HFFc6 (cell line): ENCODE results near the gene CDC25B. TPM values are rescaled to one million over a fixed set of nuclear protein-coding genes. Genes with fewer than 3 reads are reported as not detected.

Source experiments
- DNase-seq: peaks from one replicate; pipeline ENCODE4 v3.0.0-alpha.2; 2018
- H3K27ac Mint-ChIP-seq: 2 replicates; pipeline ENCODE4 v1.8.0; 2020; ENCODE audit warnings: mild to moderate bottlenecking, mixed read lengths
- H3K27me3 Mint-ChIP-seq: 2 replicates; pipeline ENCODE4 v1.8.0; 2021; ENCODE audit warnings: mild to moderate bottlenecking, moderate library complexity, mixed read lengths; ENCODE audit not compliant: insufficient read depth
- H3K36me3 Mint-ChIP-seq: 2 replicates; pipeline ENCODE4 v1.8.0; 2021; ENCODE audit warnings: low read depth, mixed read lengths
- H3K4me1 Mint-ChIP-seq: 2 replicates; pipeline ENCODE4 v1.8.0; 2020; ENCODE audit warnings: low read depth, mixed read lengths
- H3K4me3 Mint-ChIP-seq: 2 replicates; pipeline ENCODE4 v1.8.0; 2020; ENCODE audit warnings: mild to moderate bottlenecking, moderate library complexity, mixed read lengths
- H3K9me3 Mint-ChIP-seq: 2 replicates; pipeline ENCODE4 v1.8.0; 2020; ENCODE audit warnings: mild to moderate bottlenecking, mixed read lengths
- total RNA-seq, 6 experiments: library from RNA; stranded (reverse); fragmentation: NEBNext Ultra II Directional; extraction: Animal tissue kit (Norgen Biotek cat#: 25700); gene quantifications; 2 replicates in 1 of 6; 3 replicates in 5 of 6; pipeline ENCODE4 v1.2.3, GENCODE V29; 2021
- TF ChIP-seq, protein P1 (sequence below): fragments of 200-600 bp; sonication (generic); IDR thresholded peaks from 2 replicates; pipeline ENCODE4 v1.5.0; 2021; ENCODE audit warnings: antibody characterized with exemption, mild to moderate bottlenecking

Gene CDC25B
- total RNA-seq, 6 experiments from 2014 or later: 44.9 to 92.6 (median 84.5) TPM

DNA sequence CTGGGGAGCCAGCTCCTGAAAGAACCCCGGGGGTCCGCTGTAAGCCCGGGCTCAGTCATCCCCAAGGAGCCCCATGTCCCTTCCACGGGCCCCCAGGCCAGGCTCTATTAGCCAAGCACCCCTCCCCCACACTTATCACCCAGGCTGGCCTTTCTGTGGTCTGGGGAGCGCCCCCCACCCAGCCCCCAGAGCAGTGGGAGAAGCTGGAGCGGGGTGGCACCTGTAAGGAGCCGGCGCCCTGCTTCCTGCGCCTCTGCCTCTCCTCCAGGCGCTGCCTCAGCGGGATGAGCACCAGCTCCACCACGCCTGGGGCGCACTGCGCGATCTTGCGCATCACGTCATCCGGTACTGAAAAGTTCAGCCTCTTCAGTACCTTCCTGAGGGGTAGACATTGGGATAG, 17.1 kb upstream of the CDC25B start:
- Mint-ChIP-seq H3K27me3 (peaks cover 3% of the 10 kb centered on the region; the same call in 1 of the 2 replicates), H3K9me3 (no peaks in the 10 kb centered on the region), H3K4me1 (peaks cover 24% of the 10 kb centered on the region), H3K36me3 (no peaks in the 10 kb centered on the region), H3K27ac (no peak overlapping the region), H3K4me3 (no peak overlapping the region)
- no peak for DNase-seq
- TF ChIP-seq, protein P1, sequence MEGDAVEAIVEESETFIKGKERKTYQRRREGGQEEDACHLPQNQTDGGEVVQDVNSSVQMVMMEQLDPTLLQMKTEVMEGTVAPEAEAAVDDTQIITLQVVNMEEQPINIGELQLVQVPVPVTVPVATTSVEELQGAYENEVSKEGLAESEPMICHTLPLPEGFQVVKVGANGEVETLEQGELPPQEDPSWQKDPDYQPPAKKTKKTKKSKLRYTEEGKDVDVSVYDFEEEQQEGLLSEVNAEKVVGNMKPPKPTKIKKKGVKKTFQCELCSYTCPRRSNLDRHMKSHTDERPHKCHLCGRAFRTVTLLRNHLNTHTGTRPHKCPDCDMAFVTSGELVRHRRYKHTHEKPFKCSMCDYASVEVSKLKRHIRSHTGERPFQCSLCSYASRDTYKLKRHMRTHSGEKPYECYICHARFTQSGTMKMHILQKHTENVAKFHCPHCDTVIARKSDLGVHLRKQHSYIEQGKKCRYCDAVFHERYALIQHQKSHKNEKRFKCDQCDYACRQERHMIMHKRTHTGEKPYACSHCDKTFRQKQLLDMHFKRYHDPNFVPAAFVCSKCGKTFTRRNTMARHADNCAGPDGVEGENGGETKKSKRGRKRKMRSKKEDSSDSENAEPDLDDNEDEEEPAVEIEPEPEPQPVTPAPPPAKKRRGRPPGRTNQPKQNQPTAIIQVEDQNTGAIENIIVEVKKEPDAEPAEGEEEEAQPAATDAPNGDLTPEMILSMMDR: no peak

DNA sequence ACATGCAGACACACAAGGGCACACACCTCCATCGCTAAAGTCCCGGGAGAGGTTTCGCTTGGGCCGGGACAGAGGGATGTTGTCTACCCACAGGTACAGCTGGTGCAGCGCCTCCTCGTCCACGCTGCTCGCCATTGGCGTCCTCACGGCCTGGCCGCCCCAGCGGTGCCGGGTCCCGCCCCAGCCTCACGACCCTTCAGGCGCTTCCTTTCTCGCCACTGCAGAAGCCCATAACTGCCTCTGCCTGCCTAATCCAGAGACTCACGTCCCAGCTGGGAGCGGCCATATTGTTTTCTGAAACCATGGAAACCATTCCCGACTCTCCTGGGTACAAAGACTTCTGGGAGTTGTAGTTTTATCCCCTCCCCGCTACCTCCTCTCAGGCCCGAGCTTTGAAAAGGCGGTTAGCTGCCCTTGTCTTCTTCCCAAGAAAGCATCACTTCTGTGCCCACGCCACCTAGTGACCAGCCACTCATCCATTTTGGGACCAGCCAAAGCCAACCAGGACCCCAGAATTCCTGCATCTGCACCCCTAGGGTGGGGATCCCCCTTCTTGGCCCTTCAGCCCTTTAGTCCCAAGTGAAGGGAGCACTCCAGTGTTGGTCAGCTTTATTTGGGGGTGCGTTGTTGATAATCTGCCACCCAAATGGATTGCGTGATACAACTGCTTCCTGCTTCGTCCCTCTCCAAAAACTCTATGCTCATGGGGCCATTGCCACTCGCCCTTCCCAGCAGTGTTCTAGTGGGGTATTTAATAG, 14.8 kb upstream of the CDC25B start, which contains the start of gene SPEF1:
TSS of gene SPEF1 (minus strand) at position 296 of the 758 bp plus-strand sequence. CDS start at position 135, 161 bp downstream.
- TF ChIP-seq, protein P1: peak; percentile 81
- H3K27ac Mint-ChIP-seq: peak within 1 kb of the TSS; percentile 76
- H3K4me1 Mint-ChIP-seq: peaks cover 36% of the 10 kb centered on the region
- H3K9me3 Mint-ChIP-seq: no peaks in the 10 kb centered on the region
- H3K27me3 Mint-ChIP-seq: peaks cover 2% of the 10 kb centered on the region
- peaks cover 11% of the 10 kb centered on the region for H3K36me3 Mint-ChIP-seq
- peak within 1 kb of the TSS; percentile 85 for H3K4me3 Mint-ChIP-seq
- DNase-seq: peak; percentile 96

DNA sequence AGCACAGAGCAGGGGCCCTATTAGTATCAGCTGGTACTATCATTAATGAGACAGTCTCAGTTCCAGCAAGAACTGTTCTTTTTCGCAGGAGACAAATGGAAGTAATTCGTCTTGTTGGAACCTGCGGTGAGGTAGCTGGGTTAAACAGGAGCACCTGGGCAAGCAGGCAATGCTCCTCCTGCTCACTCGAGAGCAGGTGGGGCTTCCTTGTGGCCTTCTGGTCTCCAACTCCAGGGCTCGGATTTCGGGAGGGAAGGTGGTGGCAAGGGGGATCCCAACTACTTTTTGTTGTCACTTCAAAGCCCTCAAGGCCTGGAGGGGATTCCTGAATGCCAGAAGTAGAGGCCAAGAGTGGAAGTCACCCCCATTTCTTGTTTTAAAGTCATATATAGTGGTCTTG, 13.5 kb upstream of the CDC25B start:
- H3K36me3 Mint-ChIP-seq: peaks cover 11% of the 10 kb centered on the region
- H3K4me3 Mint-ChIP-seq: no peak overlapping the region
- TF ChIP-seq, protein P1: no peak
- H3K9me3 Mint-ChIP-seq: no peaks in the 10 kb centered on the region
- H3K27me3 Mint-ChIP-seq: peaks cover 2% of the 10 kb centered on the region
- peak overlapping the region; percentile 49 for H3K27ac Mint-ChIP-seq
- H3K4me1 Mint-ChIP-seq: peaks cover 34% of the 10 kb centered on the region
- DNase-seq: no peak

DNA sequence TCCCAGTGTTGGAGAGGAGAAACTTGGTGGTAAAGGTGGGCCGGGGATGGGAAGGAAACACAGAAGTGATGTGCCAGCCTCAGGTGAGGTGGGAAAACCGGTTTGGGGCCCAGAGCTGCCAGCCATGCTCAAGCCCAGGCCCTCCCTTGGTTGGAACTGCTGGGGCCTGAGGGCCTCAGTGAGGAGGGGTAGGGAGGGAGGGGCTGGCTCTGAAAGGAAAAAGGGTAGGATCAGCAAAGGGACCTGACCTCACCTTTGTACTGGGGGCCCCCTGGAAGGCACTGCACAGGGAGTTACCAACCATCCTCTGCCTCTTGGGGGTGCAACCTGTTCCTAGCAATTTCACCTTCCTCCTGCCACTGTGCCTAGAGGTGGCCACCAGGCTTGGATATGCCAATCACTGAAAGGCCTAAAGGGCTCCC, 13.0 kb upstream of the CDC25B start:
- Mint-ChIP-seq H3K9me3 (no peaks in the 10 kb centered on the region), H3K4me3 (peak overlapping the region; percentile 39), H3K27ac (peak overlapping the region; percentile 49), H3K4me1 (peaks cover 37% of the 10 kb centered on the region), H3K36me3 (peaks cover 11% of the 10 kb centered on the region), H3K27me3 (peaks cover 2% of the 10 kb centered on the region)
- TF ChIP-seq, protein P1: no peak
- no peak for DNase-seq

DNA sequence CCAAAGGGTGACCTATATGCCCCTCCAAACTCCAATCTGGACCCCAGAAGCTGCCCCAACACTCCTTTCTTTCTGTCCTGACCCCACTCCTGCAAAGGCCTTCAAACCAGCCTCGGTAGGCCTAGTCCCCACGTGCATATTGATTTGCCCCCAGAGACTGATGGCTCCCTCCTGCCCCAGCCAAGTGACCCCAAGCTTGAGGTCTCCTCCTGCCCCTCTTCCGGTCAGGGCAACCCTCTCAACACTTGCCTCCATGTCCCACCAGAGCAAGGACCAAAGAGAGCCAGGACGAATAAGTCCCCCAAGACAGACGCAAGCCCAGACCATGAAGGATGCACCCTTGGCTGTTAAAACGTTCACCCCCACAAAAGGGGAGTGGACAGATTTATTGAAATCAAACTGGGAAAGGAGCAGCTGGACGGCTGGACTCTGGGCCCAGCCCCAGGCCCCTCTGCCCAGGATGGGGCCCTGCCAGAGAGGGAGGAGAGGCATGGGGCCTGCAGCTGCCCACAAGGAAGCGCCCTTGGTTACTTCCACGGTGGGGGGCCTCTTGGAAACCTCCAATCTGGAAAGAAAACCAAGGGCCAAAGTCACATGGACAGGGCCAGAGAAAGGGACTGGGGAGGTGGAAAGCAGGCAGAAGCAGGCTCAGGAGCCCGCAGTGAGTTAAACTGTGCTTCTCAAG, 12.5 kb upstream of the CDC25B start:
- peak overlapping the region; percentile 20; the same call in 1 of the 2 replicates for H3K27ac Mint-ChIP-seq
- peaks cover 2% of the 10 kb centered on the region for H3K27me3 Mint-ChIP-seq
- no peaks in the 10 kb centered on the region for H3K9me3 Mint-ChIP-seq
- TF ChIP-seq, protein P1: no peak
- peak overlapping the region; percentile 39 for H3K4me3 Mint-ChIP-seq
- no peak for DNase-seq
- H3K36me3 Mint-ChIP-seq: peaks cover 11% of the 10 kb centered on the region
- peaks cover 41% of the 10 kb centered on the region for H3K4me1 Mint-ChIP-seq
